A673 (cell line): ENCODE measurements around the gene PALLD.

Experiments
- CTCF ChIP-seq: fragments of 300-800, 200-600 bp; sonication (generic); conservative IDR thresholded peaks from 2 replicates; pipeline ENCODE4 v1.5.1; 2017; ENCODE audit warnings: low read depth, mild to moderate bottlenecking, antibody characterized with exemption, low read length, moderate library complexity, mixed read lengths
- EZH2 ChIP-seq: fragments of 200-600 bp; sonication (generic); IDR thresholded peaks from 2 replicates; pipeline ENCODE4 v1.6.1; 2017; ENCODE audit warnings: borderline replicate concordance, low read depth, mild to moderate bottlenecking, mixed read lengths, antibody characterized with exemption, low read length; ENCODE audit not compliant: poor library complexity, severe bottlenecking

GRCh38 chr4:168629566-168629965 is 132.7 kb downstream of the PALLD start:
- TF ChIP-seq EZH2 (no peak), CTCF (no peak)
